ENCODE measurements around the gene LAMB4.

LAMB4 gene

DNA sequence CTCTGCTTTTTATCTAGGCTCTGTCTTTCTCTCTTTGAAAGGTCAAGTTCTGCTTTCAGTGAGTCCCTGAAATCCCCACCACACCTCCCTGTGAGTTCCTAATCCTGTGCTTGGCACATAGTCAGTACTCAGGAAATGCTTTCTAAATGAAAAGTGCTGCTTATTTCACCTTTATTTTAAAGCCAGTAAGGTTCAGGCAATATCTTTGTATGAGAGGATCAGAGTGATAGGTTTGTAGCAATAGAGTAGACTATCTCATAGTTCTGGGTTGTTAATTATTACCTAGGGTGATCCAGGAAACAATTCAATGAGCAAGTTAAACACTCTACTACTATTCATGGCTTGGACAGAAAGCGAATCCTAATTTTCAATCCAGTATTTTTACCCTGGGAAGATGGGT lies 119.8 kb downstream of the LAMB4 start:
- Histone ChIP-seq H3K79me2 (ENCODE audit: low read length) (no peaks in the 10 kb centered on the region), H3K9me3 (replicated peaks; ENCODE audit: insufficient read depth, low read length) (no peaks in the 10 kb centered on the region), H2AFZ (ENCODE audit: low read length) (no peak overlapping the region), H3F3A (ENCODE audit: insufficient read depth, low read length) (no peaks in the 10 kb centered on the region), H3K4me2 (ENCODE audit: low read depth, low read length) (no peak overlapping the region), H3K27me3 (replicated peaks; ENCODE audit: insufficient read depth, low read length) (no peaks in the 10 kb centered on the region), H3K4me3 (ENCODE audit: low read length) (no peak overlapping the region), H3K27ac (ENCODE audit: low read length) (no peak overlapping the region), H3K9ac (ENCODE audit: low read length) (no peak overlapping the region), H4K20me1 (ENCODE audit: insufficient read depth, low read length) (no peaks in the 10 kb centered on the region), H3K4me1 (ENCODE audit: low read length) (no peaks in the 10 kb centered on the region), H3K9me2 (replicated peaks; ENCODE audit: insufficient read depth, low read length) (no peaks in the 10 kb centered on the region), H3K36me3 (replicated peaks; ENCODE audit: insufficient read depth, low read length) (no peaks in the 10 kb centered on the region)
- no peak for TF ChIP-seq EZH2 (optimal IDR thresholded peaks at IDR 0.05; ENCODE audit: low read depth, low read length)
- TF ChIP-seq EZH2phosphoT487 (IDR thresholded peaks at IDR 0.05; ENCODE audit: low read length) = no peak
- TF ChIP-seq, protein P1, sequence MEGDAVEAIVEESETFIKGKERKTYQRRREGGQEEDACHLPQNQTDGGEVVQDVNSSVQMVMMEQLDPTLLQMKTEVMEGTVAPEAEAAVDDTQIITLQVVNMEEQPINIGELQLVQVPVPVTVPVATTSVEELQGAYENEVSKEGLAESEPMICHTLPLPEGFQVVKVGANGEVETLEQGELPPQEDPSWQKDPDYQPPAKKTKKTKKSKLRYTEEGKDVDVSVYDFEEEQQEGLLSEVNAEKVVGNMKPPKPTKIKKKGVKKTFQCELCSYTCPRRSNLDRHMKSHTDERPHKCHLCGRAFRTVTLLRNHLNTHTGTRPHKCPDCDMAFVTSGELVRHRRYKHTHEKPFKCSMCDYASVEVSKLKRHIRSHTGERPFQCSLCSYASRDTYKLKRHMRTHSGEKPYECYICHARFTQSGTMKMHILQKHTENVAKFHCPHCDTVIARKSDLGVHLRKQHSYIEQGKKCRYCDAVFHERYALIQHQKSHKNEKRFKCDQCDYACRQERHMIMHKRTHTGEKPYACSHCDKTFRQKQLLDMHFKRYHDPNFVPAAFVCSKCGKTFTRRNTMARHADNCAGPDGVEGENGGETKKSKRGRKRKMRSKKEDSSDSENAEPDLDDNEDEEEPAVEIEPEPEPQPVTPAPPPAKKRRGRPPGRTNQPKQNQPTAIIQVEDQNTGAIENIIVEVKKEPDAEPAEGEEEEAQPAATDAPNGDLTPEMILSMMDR (IDR thresholded peaks at IDR 0.05; ENCODE audit: low read length) = no peak
- DNase-seq = no peak

DNA sequence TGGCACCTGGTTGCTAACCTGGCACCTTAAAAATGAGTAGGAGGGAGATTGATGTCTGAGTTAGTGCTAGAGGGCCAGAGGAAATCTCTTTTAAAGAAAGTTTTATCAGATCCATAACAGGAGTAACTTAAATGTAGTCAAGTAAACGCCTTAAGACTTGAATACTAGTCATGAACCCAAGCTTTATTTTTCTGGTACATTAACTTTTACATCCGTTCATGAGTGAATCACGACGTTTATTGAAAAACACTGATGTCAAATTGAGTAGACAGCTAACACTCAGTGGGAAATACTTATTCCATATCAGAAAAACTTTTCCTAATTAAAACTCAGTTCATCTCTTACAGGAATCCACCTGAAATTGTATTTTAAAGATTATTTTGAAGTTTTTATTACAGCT lies 120.3 kb downstream of the LAMB4 start:
- Histone ChIP-seq H3K9ac (ENCODE audit: low read length) (no peak overlapping the region), H3K27ac (ENCODE audit: low read length) (no peak overlapping the region), H3K9me3 (replicated peaks; ENCODE audit: insufficient read depth, low read length) (no peaks in the 10 kb centered on the region), H3K4me1 (ENCODE audit: low read length) (no peaks in the 10 kb centered on the region), H2AFZ (ENCODE audit: low read length) (no peak overlapping the region), H3K9me2 (replicated peaks; ENCODE audit: insufficient read depth, low read length) (no peaks in the 10 kb centered on the region), H3K79me2 (ENCODE audit: low read length) (no peaks in the 10 kb centered on the region), H3K36me3 (replicated peaks; ENCODE audit: insufficient read depth, low read length) (no peaks in the 10 kb centered on the region), H3F3A (ENCODE audit: insufficient read depth, low read length) (no peaks in the 10 kb centered on the region), H4K20me1 (ENCODE audit: insufficient read depth, low read length) (no peaks in the 10 kb centered on the region), H3K4me3 (ENCODE audit: low read length) (no peak overlapping the region), H3K27me3 (replicated peaks; ENCODE audit: insufficient read depth, low read length) (no peaks in the 10 kb centered on the region), H3K4me2 (ENCODE audit: low read depth, low read length) (no peak overlapping the region)
- DNase-seq = no peak
- no peak for TF ChIP-seq EZH2phosphoT487 (IDR thresholded peaks at IDR 0.05; ENCODE audit: low read length)
- TF ChIP-seq EZH2 (optimal IDR thresholded peaks at IDR 0.05; ENCODE audit: low read depth, low read length) = no peak
- TF ChIP-seq, protein P1 (IDR thresholded peaks at IDR 0.05; ENCODE audit: low read length) = no peak

DNA sequence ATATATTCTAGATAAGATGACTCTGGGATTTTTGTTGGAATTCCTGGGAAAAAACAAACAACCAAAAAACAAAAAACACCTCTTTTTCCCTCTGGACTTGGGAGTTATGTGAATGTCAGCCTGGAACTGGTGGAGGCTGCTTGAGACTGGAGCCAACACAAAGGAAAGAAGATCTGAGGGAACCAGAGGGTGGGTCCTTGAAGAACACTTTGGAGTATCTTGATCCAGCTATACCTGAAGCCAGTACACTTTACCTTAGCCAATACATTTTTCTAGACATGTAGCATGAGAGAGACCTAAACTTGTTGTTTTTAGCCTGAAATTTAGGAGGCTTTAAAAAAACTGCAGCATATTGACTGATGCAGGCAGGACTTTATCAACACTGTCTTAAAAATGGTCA lies 121.3 kb downstream of the LAMB4 start:
- H3K9ac ChIP-seq (ENCODE audit: low read length) = no peak overlapping the region
- TF ChIP-seq EZH2phosphoT487 (IDR thresholded peaks at IDR 0.05; ENCODE audit: low read length) (no peak), EZH2 (optimal IDR thresholded peaks at IDR 0.05; ENCODE audit: low read depth, low read length) (no peak)
- TF ChIP-seq, protein P1 (IDR thresholded peaks at IDR 0.05; ENCODE audit: low read length) = no peak
- no peaks in the 10 kb centered on the region for H3K4me1 ChIP-seq (ENCODE audit: low read length)
- H4K20me1 ChIP-seq (ENCODE audit: insufficient read depth, low read length) = no peaks in the 10 kb centered on the region
- H3K4me3 ChIP-seq (ENCODE audit: low read length) = no peak overlapping the region
- H3K36me3 ChIP-seq (replicated peaks; ENCODE audit: insufficient read depth, low read length) = no peaks in the 10 kb centered on the region
- no peak overlapping the region for H3K27ac ChIP-seq (ENCODE audit: low read length)
- H3K4me2 ChIP-seq (ENCODE audit: low read depth, low read length) = no peak overlapping the region
- H3F3A ChIP-seq (ENCODE audit: insufficient read depth, low read length) = no peaks in the 10 kb centered on the region
- H3K9me2 ChIP-seq (replicated peaks; ENCODE audit: insufficient read depth, low read length) = no peaks in the 10 kb centered on the region
- no peaks in the 10 kb centered on the region for H3K9me3 ChIP-seq (replicated peaks; ENCODE audit: insufficient read depth, low read length)
- H3K27me3 ChIP-seq (replicated peaks; ENCODE audit: insufficient read depth, low read length) = 0 out of 2 replicates have a peak, but pooled peaks cover 3% of the 10 kb centered on the region
- DNase-seq = no peak
- H2AFZ ChIP-seq (ENCODE audit: low read length) = no peak overlapping the region
- no peaks in the 10 kb centered on the region for H3K79me2 ChIP-seq (ENCODE audit: low read length)
